Breast epithelium (tissue), 4 donors: ENCODE data around the gene TCFL5. TPM values are rescaled to one million over a fixed set of nuclear protein-coding genes. Genes with fewer than 3 reads are reported as not detected.

Source experiments
- DNase-seq, 2 donors: peaks; one replicate each; pipeline ENCODE4 v3.0.0-alpha.2; 2019; ENCODE audit warnings: low spot score in 2 of 2
- H3K27ac ChIP-seq, 2 donors: fragments of 200-600 bp; sonication (generic) in 1 of 2; one replicate each; pipeline ENCODE4 v1.5.1; 2016 to 2019; ENCODE audit warnings: mild to moderate bottlenecking in 1 of 2
- H3K27me3 ChIP-seq, 2 donors: fragments of 200-600 bp; sonication (generic) in 1 of 2; one replicate each; pipeline versions ENCODE4 v1.5.1 to v1.6.0; 2017 to 2019; ENCODE audit warnings: control low read depth in 1 of 2, mild to moderate bottlenecking in 1 of 2
- H3K36me3 ChIP-seq: fragments of 200-600 bp; one replicate; pipeline ENCODE4 v1.5.1; 2019
- H3K4me1 ChIP-seq, 2 donors: fragments of 200-600 bp; sonication (generic); one replicate each; pipeline ENCODE4 v1.5.1; 2016 to 2019; ENCODE audit warnings: control low read depth in 1 of 2
- H3K4me3 ChIP-seq, 3 donors: fragments of 200-600 bp; sonication (generic); 1 replicate in 2 of 3; 2 replicates in 1 of 3; pipeline ENCODE4 v1.5.1; 2016 to 2019; ENCODE audit warnings: mild to moderate bottlenecking in 3 of 3, moderate library complexity in 2 of 3
- H3K9me3 ChIP-seq, 2 donors: fragments of 200-600 bp; sonication (generic) in 1 of 2; one replicate each; pipeline ENCODE4 v1.5.1; 2016 to 2019; ENCODE audit warnings: control low read depth in 1 of 2
- CTCF ChIP-seq, 3 donors: fragments of 450-650 bp; IDR thresholded peaks; one replicate each; pipeline ENCODE4 v1.5.1; 2016 to 2017; ENCODE audit warnings: antibody characterized with exemption in 3 of 3, mild to moderate bottlenecking in 3 of 3, moderate library complexity in 3 of 3
- POLR2A ChIP-seq: fragments of 450-650 bp; IDR thresholded peaks from one replicate; pipeline ENCODE4 v1.6.1; 2016; ENCODE audit warnings: antibody characterized with exemption, mild to moderate bottlenecking, moderate library complexity
- POLR2AphosphoS5 ChIP-seq, 3 donors: sonication (generic); formaldehyde crosslinking; IDR thresholded peaks; one replicate each; pipeline ENCODE4 v1.6.1; 2017; ENCODE audit warnings: antibody characterized with exemption in 3 of 3
- intact Hi-C: fragments of 100-400 bp; cut with DNase I; formaldehyde crosslinking; loops from one replicate; pipeline ENCODE4 v1.15.1; 2023; ENCODE audit warnings: low total_unique reads
- total RNA-seq, 3 donors: library from RNA; depleted of rRNA; stranded (reverse); fragments of >200 nt; gene quantifications; one replicate each; pipeline ENCODE4 v1.1.0, GENCODE V29; 2016

Gene TCFL5
- total RNA-seq, 3 donors from 2014 or later = 7.8 to 21.0 (median 12.5) TPM

- DNase-seq = no peak
- TF ChIP-seq POLR2A = no peak
- Histone ChIP-seq H3K27ac (no peak overlapping the region), H3K4me1 (peaks cover under 1 to 10% of the 10 kb centered on the region in 2 donors), H3K27me3 (peaks cover 4 to 9% of the 10 kb centered on the region in 2 donors), H3K36me3 (peaks cover 7% of the 10 kb centered on the region), H3K9me3 (no peaks in the 10 kb centered on the region), H3K4me3 (no peak overlapping the region)
- intact Hi-C loops = no loop called here
Observed at GRCh38 chr20:62812181-62812906, 49.3 kb downstream of the TCFL5 start.

GRCh38 chr20:62811720-62812119 lies 49.9 kb downstream of the TCFL5 start:
- no peak for TF ChIP-seq POLR2AphosphoS5 (IDR thresholded peaks at IDR 0.05)
- TF ChIP-seq POLR2A = no peak
- intact Hi-C loops = no loop called here
- Histone ChIP-seq H3K36me3 (peaks cover 7% of the 10 kb centered on the region), H3K9me3 (no peaks in the 10 kb centered on the region), H3K27ac (no peak overlapping the region), H3K4me1 (peaks cover 1 to 6% of the 10 kb centered on the region in 2 donors), H3K4me3 (no peak overlapping the region), H3K27me3 (peaks cover 0 to 6% of the 10 kb centered on the region in 2 donors)
- DNase-seq = no peak

GRCh38 chr20:62811320-62811719 lies 50.3 kb downstream of the TCFL5 start:
- H3K4me3 ChIP-seq = no peak overlapping the region
- H3K9me3 ChIP-seq = no peaks in the 10 kb centered on the region
- H3K4me1 ChIP-seq = peaks cover 5 to 7% of the 10 kb centered on the region in 2 donors
- H3K27me3 ChIP-seq = peaks cover 0 to 6% of the 10 kb centered on the region in 2 donors
- no peak for DNase-seq
- TF ChIP-seq POLR2A (no peak), POLR2AphosphoS5 (IDR thresholded peaks at IDR 0.05) (no peak), CTCF (IDR thresholded peaks at IDR 0.05) (no peak)
- peaks cover 7% of the 10 kb centered on the region for H3K36me3 ChIP-seq
- H3K27ac ChIP-seq = no peak overlapping the region
- intact Hi-C loops = no loop called here

GRCh38 chr20:62809530-62810428 lies 51.8 kb downstream of the TCFL5 start:
- TF ChIP-seq POLR2A = no peak
- no peak for TF ChIP-seq CTCF (IDR thresholded peaks at IDR 0.05)
- TF ChIP-seq POLR2AphosphoS5 (IDR thresholded peaks at IDR 0.05) = no peak
- peaks cover 12% of the 10 kb centered on the region in 2 donors for H3K4me1 ChIP-seq
- H3K27ac ChIP-seq = no peak overlapping the region
- no peak overlapping the region for H3K4me3 ChIP-seq
- H3K9me3 ChIP-seq = no peaks in the 10 kb centered on the region
- intact Hi-C loops = no loop called here
- DNase-seq = no peak
- H3K27me3 ChIP-seq = no peaks in the 10 kb centered on the region
- H3K36me3 ChIP-seq = peaks cover 7% of the 10 kb centered on the region

DNA sequence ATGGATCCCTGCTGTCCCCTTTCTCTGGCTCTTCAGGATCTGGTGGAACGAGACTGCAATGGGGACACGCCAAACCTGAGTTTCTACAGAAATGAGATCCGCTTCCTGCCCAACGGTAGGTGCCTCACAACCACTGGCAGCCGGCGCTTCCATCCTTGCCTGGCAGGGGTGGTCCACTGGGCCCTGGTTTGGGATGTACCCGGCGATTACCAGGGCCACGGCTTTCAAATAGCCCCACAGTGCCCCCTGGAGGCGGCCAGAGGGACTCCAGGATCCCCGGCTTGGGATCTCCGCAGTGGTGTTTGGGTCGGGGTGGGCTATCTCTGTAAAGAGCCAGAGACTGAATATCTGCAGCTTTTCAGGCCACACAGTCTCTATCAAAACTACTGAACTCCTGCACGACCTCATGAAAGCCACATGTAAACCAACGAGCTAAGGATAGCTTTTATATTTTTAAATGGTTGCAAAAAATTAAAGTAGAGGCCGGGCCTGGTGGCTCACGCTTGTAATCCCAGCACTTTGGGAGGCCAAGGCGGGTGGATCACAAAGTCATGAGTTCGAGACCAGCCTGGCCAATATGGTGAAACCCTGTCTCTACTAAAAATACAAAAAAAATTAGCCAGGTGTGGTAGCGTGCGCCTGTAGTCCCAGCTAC lies 53.3 kb downstream of the TCFL5 start:
- DNase-seq = peak in 1 of 2 donors; percentile 68
- Histone ChIP-seq H3K27me3 (no peaks in the 10 kb centered on the region), H3K27ac (no peak overlapping the region), H3K36me3 (peaks cover 7% of the 10 kb centered on the region), H3K9me3 (no peaks in the 10 kb centered on the region), H3K4me1 (peaks cover 12% of the 10 kb centered on the region in 2 donors), H3K4me3 (no peak overlapping the region)
- TF ChIP-seq POLR2AphosphoS5 (IDR thresholded peaks at IDR 0.05) (no peak), POLR2A (no peak), CTCF (IDR thresholded peaks at IDR 0.05) (peak; percentile 74 to 87 (median 83))
- intact Hi-C loops = no loop called here
